ENCODE results near the gene NFKBIE.

The NFKBIE gene

GRCh38 chr6:44249082-44249748, 16.1 kb downstream of the NFKBIE start:
- no peak for DNase-seq (ENCODE audit: extremely low read depth, insufficient read length)
- H3K36me3 ChIP-seq (ENCODE audit: control insufficient read depth, insufficient read depth, low read length): peaks cover 39% of the 10 kb centered on the region
- no peaks in the 10 kb centered on the region for H3K27me3 ChIP-seq (replicated peaks; ENCODE audit: control insufficient read depth, insufficient read depth, low read length)
- TF ChIP-seq CTCF (IDR thresholded peaks at IDR 0.05; ENCODE audit: insufficient read depth, low read length, poor library complexity, severe bottlenecking): no peak
- H3K4me3 ChIP-seq (replicated peaks; ENCODE audit: low read depth, low read length): peak overlapping the region; percentile 91

GRCh38 chr6:44248579-44248978, 16.8 kb downstream of the NFKBIE start:
- Histone ChIP-seq H3K36me3 (ENCODE audit: control insufficient read depth, insufficient read depth, low read length) (peaks cover 35% of the 10 kb centered on the region), H3K4me3 (replicated peaks; ENCODE audit: low read depth, low read length) (peak overlapping the region; percentile 91), H3K27me3 (replicated peaks; ENCODE audit: control insufficient read depth, insufficient read depth, low read length) (no peaks in the 10 kb centered on the region)
- no peak for DNase-seq (ENCODE audit: extremely low read depth, insufficient read length)
- TF ChIP-seq CTCF (IDR thresholded peaks at IDR 0.05; ENCODE audit: insufficient read depth, low read length, poor library complexity, severe bottlenecking): no peak

- Histone ChIP-seq H3K4me3 (replicated peaks; ENCODE audit: low read depth, low read length) (peak overlapping the region; percentile 91), H3K27me3 (replicated peaks; ENCODE audit: control insufficient read depth, insufficient read depth, low read length) (no peaks in the 10 kb centered on the region), H3K36me3 (ENCODE audit: control insufficient read depth, insufficient read depth, low read length) (peaks cover 26% of the 10 kb centered on the region)
- peak; percentile 81 for DNase-seq (ENCODE audit: extremely low read depth, insufficient read length)
- no peak for TF ChIP-seq CTCF (IDR thresholded peaks at IDR 0.05; ENCODE audit: insufficient read depth, low read length, poor library complexity, severe bottlenecking)
Measured at GRCh38 chr6:44247338-44248302, 17.7 kb downstream of the NFKBIE start.

- TF ChIP-seq CTCF (IDR thresholded peaks at IDR 0.05; ENCODE audit: insufficient read depth, low read length, poor library complexity, severe bottlenecking): no peak
- DNase-seq (ENCODE audit: extremely low read depth, insufficient read length): peak; percentile 97
- Histone ChIP-seq H3K27me3 (replicated peaks; ENCODE audit: control insufficient read depth, insufficient read depth, low read length) (no peaks in the 10 kb centered on the region), H3K4me3 (replicated peaks; ENCODE audit: low read depth, low read length) (peak within 1 kb of the TSS; percentile 91), H3K36me3 (ENCODE audit: control insufficient read depth, insufficient read depth, low read length) (peaks cover 23% of the 10 kb centered on the region)
Measured at GRCh38 chr6:44246663-44247337, 18.6 kb downstream of the NFKBIE start, which contains the start of gene HSP90AB1. Gene HSP90AB1, plus strand, starts transcription at chr6:44247101. Its CDS starts 1,529 bp downstream, at chr6:44248630.

- TF ChIP-seq CTCF (IDR thresholded peaks at IDR 0.05; ENCODE audit: insufficient read depth, low read length, poor library complexity, severe bottlenecking): peak; percentile 53
- H3K27me3 ChIP-seq (replicated peaks; ENCODE audit: control insufficient read depth, insufficient read depth, low read length): no peaks in the 10 kb centered on the region
- peaks cover 20% of the 10 kb centered on the region for H3K36me3 ChIP-seq (ENCODE audit: control insufficient read depth, insufficient read depth, low read length)
- peak overlapping the region; percentile 91 for H3K4me3 ChIP-seq (replicated peaks; ENCODE audit: low read depth, low read length)
- DNase-seq (ENCODE audit: extremely low read depth, insufficient read length): peak; percentile 94
Measured at GRCh38 chr6:44245912-44246662, 19.3 kb downstream of the NFKBIE start.
